ENCODE data around the gene CKS1B.
"Not testable (repeated sequence)": the region's sequence is repeated elsewhere in the genome, so short reads cannot be mapped to it uniquely, and the experiment has no call there.

The CKS1B gene

DNA sequence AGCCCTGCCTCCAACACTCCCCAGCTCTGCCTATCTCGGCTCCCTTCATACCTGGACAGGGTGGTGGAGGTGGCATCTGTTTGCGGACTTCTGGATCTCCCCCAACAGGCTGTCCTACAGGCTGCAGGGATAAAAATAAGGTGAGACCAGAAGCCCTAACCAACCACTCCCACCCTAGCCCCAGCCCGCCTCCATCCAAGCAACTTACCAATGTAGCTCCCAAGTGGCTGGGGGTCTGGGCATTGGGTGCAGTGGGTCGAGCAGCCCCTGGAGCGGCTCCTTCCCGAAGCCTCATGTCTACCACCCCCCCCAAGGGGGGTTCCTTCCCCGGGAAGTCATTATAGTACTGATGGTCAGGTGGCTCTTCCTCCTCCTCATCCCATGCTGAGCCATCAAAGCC, 8.4 kb upstream of the CKS1B start:
- no peak for DNase-seq

DNA sequence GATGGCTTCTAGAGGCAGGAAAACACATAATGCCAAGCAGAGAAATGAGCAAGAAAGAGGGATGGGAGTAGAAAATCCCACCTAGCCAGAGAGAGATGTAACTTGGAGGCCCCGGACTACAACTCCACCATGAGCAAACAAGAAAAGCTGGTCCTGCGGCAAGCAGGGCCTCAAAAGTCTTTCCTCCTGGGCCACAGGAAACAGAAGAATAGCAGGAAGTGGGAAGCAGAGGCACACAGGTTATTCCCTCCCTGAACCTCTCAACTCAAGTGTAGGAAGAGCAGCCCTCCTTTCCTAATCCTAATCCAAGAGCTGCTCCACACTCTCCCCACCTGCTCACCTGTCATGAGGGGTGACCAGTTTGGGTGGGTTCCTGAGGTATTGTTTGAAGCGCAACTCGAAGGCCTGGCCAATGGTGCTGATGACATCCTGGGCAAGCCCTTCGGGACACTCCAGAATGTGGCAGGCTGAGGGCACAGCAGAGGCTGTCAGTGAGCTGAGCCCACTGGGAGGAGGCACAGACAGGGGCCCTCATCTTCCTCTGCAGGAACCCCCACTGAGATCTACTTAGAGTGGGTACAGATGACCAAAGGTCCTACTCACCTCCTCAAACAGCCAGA, 7.0 kb upstream of the CKS1B start:
- no peak for DNase-seq

DNA sequence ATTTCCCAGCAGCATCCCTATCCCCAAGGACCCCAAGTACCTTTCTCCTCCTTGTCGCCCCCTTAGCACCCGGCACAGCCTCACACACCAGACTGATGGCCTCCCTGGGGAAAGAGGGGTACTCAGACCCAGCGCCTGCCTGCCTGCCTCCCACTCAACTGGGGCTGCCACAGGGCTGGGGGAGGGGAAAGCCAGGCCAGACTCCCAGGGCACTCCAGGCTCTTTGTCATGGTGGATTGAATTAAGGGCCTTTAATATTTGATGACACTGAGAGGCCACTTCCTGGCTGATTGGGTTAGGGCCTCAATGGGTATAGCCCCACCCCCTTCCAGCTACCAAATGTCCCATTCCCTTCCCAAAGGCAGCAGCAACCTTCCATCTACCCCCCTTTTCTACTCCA, 5.8 kb upstream of the CKS1B start:
- no peak for DNase-seq

DNA sequence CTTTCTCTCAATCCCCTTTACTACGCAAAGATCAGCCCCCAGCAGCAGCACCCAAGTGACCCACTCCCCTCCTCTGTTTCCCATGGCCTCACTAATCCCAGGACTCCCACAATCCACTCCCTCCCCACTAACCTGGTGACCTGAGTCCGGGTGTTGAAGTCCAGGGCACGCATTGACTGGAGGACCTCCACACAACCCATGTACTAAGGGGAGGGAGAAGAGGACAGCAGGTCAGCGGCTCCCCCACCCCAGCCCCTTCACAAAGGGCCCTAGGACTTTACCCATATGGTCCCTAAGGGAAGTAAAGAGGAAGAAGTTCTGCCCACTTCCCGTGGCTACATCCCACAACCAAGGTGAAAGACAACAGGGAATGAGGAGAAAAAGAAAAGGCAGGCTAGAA, 5.2 kb upstream of the CKS1B start:
- no peak for DNase-seq

DNA sequence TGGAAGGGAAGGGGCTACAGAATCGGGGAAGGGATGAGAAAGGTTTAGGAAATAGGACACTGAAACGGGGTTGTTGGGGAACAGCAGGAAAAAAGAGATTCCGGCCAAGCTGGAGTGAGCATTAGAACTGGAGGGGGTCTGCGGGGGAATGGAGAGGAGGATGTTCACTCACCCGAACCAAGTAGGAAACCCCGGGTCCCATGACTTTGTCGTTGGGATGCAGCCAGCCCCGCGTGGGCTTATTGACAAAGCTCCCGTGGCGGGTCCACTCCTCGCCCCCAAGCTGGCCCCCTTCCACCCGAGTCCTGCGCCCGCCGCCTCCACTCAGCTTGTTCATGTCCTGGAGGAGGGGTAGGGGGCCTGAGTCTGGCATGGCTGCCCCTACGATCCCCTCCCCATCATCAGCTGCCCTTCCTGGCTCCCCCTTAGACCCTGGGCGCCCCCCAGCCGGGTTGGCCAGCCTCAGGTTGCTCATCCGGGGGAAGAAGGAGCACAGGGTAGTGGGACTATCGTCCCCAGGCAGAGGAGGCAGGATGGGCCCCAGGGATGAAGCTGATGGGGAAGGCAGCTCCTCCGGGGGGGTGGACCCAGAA, 4.5 kb upstream of the CKS1B start:
- DNase-seq, result no peak

DNA sequence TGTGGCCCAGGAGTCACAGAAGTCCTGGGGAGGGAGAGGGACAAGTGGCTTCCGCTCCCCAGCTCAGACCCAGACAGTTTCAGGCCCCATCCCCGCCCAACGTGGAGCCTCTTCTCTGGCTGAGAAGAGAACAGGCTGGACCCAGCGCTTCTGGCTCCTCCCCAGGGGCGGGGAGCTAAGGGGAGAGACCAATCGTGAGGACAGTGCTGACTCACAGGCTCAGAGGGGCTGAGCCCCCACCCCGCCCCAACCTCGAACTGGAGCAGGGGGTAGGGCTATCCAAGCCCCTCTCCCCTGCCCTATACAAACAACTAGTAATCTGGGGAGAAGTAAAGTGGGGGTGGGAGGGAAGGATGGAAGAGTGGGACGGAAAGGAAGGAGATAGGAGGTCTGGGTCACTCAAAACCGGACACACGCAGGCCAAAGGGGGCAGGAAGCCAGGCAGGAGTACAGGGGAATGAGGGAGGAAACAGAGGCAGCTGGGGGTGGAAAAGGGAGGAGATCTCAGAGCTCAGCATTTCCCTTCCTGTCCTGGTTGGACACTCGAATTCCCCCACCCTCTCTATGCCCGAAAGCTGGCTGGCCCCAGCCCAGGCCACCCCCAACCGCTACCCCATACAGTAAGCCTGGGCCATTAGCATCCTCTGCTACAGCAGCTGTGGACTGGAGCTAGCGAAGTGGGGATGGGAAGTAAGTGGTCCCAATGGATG, 3.7 kb upstream of the CKS1B start, which contains the start of gene SHC1:
SHC1 (minus strand) TSS at position 117 of the 710 bp plus-strand sequence. CDS start 221 bp downstream, outside the sequence.
- peak; percentile 51 for DNase-seq

DNA sequence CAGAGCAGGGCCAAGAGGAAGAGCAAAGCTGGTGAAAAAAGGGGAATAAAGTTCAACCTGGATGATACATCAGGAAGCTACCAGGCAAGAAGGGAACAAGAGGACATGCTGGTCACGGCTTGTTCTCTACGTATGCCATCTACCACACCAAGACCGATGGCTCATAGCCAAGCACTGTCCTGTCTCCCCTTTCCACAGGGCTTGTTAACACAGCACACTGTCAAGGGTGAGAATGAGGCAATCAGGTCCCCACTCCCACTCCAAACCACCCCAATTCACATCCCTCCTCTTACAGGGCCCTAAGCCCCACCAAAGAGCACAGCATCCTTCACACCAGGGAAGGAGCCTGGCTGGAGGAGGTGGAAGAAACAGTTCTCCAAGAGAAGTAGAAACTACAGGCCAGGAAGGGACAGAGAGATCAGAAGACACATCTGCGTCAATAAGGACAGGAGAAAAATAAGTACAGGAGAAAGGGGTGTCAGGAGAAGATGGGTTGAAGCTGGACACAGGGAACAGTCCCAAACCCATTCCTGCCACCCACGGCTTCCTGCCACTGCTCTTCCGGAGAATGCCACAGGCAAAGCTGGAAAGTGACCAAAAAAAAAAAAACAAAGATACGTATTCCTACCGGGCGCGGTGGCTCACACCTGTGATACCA, 3.0 kb upstream of the CKS1B start:
- no peak for DNase-seq

DNA sequence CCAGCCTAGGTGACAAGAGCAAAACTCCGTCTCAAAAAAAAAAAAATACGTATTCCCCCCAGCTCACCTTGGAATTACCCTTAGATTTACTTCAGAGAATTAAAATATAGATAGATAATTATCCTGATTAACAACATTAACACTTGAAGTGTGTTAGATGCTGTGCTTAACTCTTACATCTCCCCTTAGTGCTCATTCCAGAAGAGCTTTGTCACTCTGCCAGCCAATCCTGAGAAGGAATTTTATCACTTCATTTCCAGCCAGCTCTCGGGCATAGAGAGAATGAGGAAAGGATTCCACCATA, 2.3 kb upstream of the CKS1B start:
- no peak for DNase-seq

DNA sequence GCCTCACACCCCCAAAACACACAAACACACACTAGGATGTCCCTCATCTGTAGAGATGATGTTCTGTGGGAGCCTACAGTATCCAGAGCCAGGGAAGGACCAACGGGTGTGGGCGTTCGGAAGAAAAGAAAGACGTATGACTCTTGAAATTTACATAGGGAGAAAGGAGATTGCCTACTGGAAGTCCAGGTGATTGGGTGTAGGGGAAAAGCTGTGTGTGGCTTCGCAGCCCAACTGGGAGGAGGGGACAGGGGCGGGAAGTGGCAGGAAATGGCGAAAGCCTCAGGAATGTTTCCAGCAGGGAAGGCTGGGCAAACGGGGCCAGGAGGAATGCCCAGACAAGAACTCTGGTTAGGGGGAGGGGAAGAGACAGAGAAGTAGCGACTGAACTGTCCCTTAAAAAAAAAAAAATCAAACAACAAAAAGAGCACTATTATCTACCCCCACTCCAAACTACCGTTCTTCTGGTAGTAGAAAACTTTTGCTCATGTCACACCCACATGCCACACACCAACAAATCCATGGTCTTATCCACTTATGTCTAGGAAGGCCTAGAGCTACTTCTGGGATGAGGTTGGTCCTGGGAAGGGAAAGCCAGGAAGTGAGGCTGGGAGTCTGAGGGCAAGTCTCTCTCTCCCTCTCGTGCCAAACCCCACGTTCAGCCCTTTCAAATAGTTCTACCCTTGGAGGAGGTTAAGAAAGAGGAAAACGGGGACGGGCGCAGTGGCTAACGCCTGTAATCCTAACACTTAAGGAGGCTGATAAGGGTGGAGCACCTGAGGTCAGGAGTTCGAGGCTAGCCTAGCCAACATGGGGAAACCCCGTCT, 1.8 kb upstream of the CKS1B start:
- DNase-seq, result no peak

DNA sequence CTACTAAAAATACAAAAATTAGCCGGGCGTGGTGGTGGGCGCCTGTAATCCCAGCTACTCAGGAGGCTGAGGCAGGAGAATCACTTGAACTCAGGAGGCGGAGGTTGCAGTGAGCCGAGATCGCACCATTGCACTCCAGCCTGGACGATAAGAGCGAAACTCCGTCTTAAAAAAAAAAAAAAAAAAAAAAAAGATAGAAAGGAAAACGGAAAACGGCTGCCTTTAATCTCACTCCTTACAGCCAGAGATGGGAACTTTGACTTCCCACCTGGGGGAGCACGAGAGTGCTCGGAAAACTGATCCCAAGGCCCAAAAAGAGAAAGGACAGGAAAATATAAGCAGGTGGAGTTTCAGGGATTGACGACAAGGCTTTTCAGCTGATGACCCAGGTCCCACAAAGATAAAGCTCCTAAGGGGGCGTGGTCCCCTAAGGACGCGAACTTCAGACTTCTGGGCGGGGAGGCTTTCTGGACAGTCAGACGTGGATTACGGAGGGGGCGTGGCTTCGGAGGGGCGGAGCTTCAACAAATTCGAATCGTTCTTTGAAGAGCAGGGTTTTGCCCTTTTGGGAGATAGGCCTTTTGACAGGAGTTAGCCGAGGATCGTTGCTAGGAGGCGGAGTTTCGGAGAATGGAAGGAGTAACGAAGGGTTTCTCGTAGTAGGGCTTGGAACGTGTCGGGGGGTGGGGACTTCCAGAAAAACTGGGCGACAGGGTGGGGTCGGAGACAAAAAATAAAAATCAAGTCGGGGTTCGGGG, 958 bp upstream of the CKS1B start:
- peak; percentile 93 for DNase-seq

DNA sequence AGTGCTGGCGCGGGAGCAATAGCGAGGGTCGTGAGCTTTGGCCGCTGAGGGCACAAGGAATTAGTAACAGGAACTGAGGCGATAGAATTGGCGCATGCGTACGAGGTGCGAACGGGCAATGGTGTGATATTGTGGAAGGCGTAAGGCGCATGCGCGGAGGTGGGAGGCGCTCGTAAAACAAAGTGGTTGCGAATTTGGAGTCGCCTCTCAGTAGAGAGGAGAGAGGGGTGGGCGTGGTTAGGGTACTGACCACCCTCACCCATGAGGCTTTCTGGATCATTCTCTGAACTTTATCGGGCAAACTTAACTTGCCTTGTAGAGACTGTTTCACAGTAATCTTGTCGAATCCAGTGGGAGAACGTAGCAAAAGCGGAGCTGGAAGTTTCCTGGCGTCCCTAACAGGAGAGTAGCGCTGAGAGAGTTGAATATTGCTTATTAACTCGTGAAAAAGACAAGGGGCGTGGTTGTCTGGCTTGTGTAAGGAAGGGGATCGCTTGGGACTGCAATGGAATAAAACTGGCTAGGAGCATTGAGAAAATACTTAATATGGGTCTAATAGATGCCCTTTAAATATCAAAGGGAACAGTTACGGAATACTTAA, 427 bp downstream of the CKS1B start:
- DNase-seq, result peak; percentile 92

DNA sequence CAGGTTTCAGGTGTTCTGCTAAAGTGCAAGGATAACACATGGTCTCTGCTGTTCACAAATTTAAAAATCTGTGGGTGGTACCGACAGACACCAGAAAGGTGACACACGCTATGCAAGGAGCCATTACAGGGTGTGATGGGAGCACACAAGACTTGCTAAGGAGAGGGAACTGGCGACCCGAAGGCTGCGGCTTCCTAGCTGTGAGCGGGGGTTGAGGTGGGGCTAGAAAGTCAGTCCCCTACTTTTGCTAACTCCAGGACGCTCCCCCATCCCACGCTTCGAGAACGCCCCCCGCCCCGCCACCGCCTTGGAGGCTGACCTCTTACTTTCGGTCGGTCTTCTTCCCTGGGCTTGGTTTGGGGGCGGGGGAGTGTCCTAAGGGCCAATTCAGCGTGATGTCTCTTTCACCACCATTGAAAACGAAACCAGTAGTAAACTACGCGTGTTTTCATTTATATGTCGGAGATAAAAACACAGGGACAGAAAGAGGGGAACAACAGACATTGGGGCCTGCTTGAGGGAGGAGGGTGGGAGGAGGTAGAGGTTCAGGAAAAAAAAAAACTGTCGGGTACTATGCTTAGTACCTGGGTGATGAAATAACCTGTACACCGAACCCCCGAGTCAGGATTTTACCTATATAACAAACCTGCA, 1.1 kb downstream of the CKS1B start:
- peak; percentile 72 for DNase-seq

DNA sequence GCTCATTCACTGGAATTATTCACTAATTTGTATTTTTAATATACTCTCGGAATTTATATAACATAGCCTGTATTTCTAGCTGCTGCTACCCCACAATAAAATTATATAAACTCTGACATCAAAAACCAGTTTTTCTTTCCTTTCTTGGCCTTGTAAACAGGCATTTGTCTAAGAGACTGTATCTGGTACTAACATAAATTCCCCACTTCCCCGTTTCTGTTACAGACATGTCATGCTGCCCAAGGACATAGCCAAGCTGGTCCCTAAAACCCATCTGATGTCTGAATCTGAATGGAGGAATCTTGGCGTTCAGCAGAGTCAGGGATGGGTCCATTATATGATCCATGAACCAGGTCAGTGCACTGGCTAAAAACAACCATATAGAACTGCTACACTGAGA, 3.3 kb downstream of the CKS1B start:
- not testable (repeated sequence) for DNase-seq

DNA sequence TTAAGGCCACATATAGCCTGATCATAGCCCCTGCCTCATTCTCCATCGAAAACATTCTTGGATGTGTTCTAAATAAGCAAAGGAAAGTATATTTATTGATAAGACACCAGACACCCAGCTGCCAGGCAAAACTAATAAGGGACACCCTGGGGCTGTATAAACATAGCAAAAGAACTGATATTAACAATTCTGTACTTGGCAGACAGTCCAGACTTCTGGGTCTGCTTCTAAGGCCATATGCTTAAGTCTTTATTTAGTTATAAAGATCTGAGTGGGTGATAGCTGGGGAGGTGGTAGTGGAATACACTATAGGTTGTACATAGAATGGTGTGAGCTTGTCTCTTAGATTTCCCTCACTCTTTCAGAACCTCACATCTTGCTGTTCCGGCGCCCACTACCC, 3.9 kb downstream of the CKS1B start:
- DNase-seq, result no peak

DNA sequence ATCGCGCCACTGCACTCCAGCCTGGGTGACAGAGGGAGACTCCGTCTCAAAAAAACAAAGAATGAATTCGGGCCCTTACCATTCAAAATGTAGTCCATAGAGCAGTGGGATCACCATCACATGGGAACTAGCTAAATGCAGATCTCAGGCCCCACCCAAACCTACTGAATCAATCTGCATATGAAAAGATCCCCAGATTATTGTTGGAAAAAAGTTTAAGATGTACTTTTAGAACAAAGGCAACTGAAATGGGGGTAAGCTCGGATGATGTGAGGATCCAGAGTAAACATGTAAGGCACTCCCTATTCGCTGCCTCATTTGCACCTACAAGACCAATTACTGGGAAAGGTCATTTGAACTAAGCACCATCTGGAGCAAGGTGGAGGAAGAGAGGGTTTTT, 7.9 kb downstream of the CKS1B start:
- DNase-seq, result no peak

DNA sequence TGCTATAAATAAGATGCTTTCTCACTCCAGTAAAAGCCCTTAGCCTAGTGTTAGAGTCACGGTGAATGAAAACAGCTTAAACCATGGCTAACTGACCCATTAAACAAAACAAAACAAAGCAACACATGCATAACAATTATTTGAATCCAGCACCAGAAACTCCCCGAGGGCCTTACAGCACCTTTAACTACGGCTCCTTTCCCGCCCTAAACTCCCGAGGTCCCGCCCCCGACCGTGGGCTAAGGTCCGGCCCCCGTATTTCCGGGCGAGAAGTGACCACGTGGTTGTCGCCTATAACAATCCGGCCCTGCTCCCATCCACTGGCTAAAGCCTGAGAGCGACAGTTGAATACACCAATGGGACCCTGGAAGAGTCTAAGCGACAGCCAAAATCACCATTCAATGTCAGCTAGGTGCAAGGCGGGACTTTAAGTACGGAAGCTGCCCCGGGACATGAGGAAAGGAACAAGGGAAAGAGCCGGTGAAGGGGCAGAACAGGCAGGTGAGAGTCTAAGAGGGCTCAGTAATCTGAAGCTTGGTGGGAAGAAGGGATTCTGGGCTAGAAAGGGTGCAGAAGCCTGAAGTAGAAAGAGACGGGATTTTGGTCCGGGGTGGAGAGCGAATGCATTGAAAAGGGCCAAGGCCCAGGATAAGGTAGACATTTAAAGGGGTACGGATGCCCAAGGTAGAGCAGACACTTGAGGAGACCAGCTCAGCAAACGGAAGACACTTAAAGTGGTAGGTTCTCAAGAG, 8.6 kb downstream of the CKS1B start, which contains the start of gene FLAD1:
FLAD1 (plus strand) TSS at position 448 of the 752 bp plus-strand sequence. CDS start 351 bp downstream, outside the sequence.
- DNase-seq, result peak; percentile 97

DNA sequence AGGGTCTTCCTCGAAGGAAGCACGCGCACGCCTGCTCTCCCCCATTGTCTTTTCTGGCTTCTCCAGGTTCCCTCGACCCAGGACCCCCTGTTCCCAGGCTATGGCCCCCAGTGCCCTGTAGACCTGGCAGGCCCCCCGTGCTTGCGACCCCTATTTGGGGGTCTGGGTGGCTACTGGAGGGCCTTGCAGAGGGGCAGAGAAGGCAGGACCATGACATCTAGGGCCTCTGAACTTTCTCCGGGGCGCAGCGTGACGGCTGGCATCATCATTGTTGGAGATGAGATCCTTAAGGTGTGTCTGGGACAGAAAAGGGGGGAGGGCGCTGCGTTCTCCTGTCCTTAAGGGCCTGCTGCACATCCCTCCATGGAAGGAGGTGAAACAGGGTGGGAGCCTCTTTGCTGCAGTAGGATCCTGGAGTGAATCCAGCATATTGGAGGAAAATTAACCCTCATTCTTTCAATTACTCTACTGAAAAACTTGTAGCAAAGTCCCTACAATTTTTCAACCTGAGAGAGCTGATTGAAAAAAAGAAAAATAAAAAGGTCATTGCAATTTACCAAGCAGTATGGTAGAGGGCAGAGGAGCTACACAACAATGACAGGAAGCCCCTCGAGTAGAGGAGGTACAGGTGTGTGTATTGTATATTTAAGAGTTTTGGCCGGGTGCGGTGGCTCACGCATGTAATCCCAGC, 9.4 kb downstream of the CKS1B start:
- peak; percentile 26 for DNase-seq

DNA sequence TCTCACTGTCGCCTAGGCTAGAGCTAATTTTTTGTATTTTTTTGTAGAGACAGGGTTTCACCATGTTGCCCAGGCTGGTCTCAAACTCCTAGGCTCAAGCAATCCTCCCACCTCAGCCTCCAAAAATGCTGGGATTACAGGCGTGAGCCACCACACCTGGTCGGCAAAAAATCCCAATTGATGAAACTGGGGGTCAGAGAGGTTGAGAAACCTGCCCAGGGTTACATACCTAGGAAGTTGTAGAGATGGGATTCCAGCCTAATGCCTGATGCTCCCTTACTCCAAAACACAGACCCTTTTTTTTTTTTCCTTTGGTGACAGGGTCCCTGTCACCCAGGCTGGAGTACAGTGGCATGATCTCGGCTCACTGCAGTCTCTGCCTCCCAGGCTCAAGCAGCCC, 12.3 kb downstream of the CKS1B start:
- not testable (repeated sequence) for DNase-seq

DNA sequence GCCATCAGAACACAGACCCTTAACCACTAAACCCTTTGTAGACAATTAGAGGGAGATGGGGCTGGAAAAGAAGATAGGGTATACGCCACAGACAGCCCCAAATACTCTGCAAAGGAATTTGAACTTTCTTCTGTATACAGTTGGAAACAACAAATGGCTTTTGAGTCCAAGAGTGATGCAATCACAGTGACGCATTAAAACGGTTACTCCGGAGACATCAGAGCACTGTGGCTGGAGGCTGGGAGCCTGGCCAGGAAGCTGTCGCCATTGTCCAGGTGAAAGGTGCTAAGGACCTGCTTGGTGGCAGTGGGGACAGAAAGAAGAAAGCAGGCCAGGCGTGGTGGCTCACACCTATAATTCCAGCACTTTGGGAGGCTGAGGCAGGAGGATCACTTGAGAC, 12.8 kb downstream of the CKS1B start:
- DNase-seq, result no peak
